MM.1S (cell line): Measurements from ENCODE around the gene RNU11.
"Not testable (repeated sequence)": the region's sequence is repeated elsewhere in the genome, so short reads cannot be mapped to it uniquely, and the experiment has no call there.

Source experiments
- DNase-seq: peaks from one replicate; pipeline ENCODE4 v3.0.0-alpha.2; 2015
- H2AFZ ChIP-seq: fragments of 300-600 bp; sonication (generic); 2 replicates; pipeline ENCODE4 v1.6.0; 2016; ENCODE audit warnings: antibody characterized with exemption, low read length
- H3F3A ChIP-seq: fragments of 300-600 bp; sonication (generic); 2 replicates; pipeline ENCODE4 v1.6.1; 2016; ENCODE audit warnings: mild to moderate bottlenecking, antibody characterized with exemption, low read length, moderate library complexity, mixed read lengths; ENCODE audit not compliant: insufficient read depth
- H3K27ac ChIP-seq: fragments of 300-600 bp; sonication (generic); 2 replicates; pipeline ENCODE4 v1.5.1; 2016; ENCODE audit warnings: mild to moderate bottlenecking, low read length
- H3K27me3 ChIP-seq: fragments of 300-600 bp; sonication (generic); replicated peaks from 2 replicates; pipeline ENCODE4 v1.6.0; 2016; ENCODE audit warnings: low read length; ENCODE audit not compliant: insufficient read depth
- H3K36me3 ChIP-seq: fragments of 300-600 bp; sonication (generic); replicated peaks from 2 replicates; pipeline ENCODE4 v1.6.1; 2016; ENCODE audit warnings: mild to moderate bottlenecking, low read length, mixed read lengths; ENCODE audit not compliant: insufficient read depth
- H3K4me1 ChIP-seq: fragments of 300-600 bp; sonication (generic); 2 replicates; pipeline ENCODE4 v1.6.1; 2016; ENCODE audit warnings: low read length, mixed read lengths
- H3K4me2 ChIP-seq: fragments of 300-600 bp; sonication (generic); 2 replicates; pipeline ENCODE4 v1.6.0; 2016; ENCODE audit warnings: low read depth, low read length
- H3K4me3 ChIP-seq: fragments of 300-600 bp; sonication (generic); 2 replicates; pipeline ENCODE4 v1.5.1; 2016; ENCODE audit warnings: low read length, mixed read lengths
- H3K79me2 ChIP-seq: fragments of 300-600 bp; sonication (generic); 2 replicates; pipeline ENCODE4 v1.6.1; 2016; ENCODE audit warnings: mixed run types, low read length, mixed read lengths
- H3K9ac ChIP-seq: fragments of 300-600 bp; sonication (generic); 2 replicates; pipeline ENCODE4 v1.6.1; 2016; ENCODE audit warnings: low read length, mixed read lengths
- H3K9me2 ChIP-seq: fragments of 300-600 bp; sonication (generic); replicated peaks from 2 replicates; pipeline ENCODE4 v1.6.1; 2016; ENCODE audit warnings: mild to moderate bottlenecking, low read length, mixed read lengths; ENCODE audit not compliant: insufficient read depth
- H3K9me3 ChIP-seq: fragments of 300-600 bp; sonication (generic); replicated peaks from 2 replicates; pipeline ENCODE4 v1.6.1; 2016; ENCODE audit warnings: mild to moderate bottlenecking, low read length, mixed read lengths; ENCODE audit not compliant: insufficient read depth
- H4K20me1 ChIP-seq: fragments of 300-600 bp; sonication (generic); 2 replicates; pipeline ENCODE4 v1.6.1; 2016; ENCODE audit warnings: mild to moderate bottlenecking, low read length, moderate library complexity, mixed read lengths; ENCODE audit not compliant: insufficient read depth
- EZH2 ChIP-seq: fragments of 300-600 bp; sonication (generic); optimal IDR thresholded peaks from 2 replicates; pipeline ENCODE3; 2017; ENCODE audit warnings: low read depth, mild to moderate bottlenecking, antibody characterized with exemption, low read length, mixed read lengths
- EZH2phosphoT487 ChIP-seq: fragments of 300-600 bp; sonication (generic); IDR thresholded peaks from 2 replicates; pipeline ENCODE4 v1.6.1; 2018; ENCODE audit warnings: antibody characterized with exemption, low read length
- TF ChIP-seq, protein P1 (sequence below): fragments of 300-600 bp; sonication (generic); IDR thresholded peaks from 2 replicates; pipeline ENCODE4 v1.5.1; 2016; ENCODE audit warnings: antibody characterized with exemption, low read length, mixed read lengths

The RNU11 gene

GRCh38 chr1:28671254-28671780 lies 22.9 kb downstream of the RNU11 start:
- Histone ChIP-seq H3F3A (peaks cover 14% of the 10 kb centered on the region), H3K4me1 (peaks cover 5% of the 10 kb centered on the region), H2AFZ (no peak overlapping the region), H3K9me3 (no peaks in the 10 kb centered on the region), H3K79me2 (peaks cover 61% of the 10 kb centered on the region), H3K4me3 (no peak overlapping the region), H3K27ac (no peak overlapping the region), H3K9ac (no peak overlapping the region), H3K27me3 (no peaks in the 10 kb centered on the region), H4K20me1 (no peaks in the 10 kb centered on the region), H3K9me2 (no peaks in the 10 kb centered on the region), H3K4me2 (no peak overlapping the region), H3K36me3 (no peaks in the 10 kb centered on the region)
- TF ChIP-seq, protein P1, sequence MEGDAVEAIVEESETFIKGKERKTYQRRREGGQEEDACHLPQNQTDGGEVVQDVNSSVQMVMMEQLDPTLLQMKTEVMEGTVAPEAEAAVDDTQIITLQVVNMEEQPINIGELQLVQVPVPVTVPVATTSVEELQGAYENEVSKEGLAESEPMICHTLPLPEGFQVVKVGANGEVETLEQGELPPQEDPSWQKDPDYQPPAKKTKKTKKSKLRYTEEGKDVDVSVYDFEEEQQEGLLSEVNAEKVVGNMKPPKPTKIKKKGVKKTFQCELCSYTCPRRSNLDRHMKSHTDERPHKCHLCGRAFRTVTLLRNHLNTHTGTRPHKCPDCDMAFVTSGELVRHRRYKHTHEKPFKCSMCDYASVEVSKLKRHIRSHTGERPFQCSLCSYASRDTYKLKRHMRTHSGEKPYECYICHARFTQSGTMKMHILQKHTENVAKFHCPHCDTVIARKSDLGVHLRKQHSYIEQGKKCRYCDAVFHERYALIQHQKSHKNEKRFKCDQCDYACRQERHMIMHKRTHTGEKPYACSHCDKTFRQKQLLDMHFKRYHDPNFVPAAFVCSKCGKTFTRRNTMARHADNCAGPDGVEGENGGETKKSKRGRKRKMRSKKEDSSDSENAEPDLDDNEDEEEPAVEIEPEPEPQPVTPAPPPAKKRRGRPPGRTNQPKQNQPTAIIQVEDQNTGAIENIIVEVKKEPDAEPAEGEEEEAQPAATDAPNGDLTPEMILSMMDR = no peak
- TF ChIP-seq EZH2phosphoT487 = no peak
- DNase-seq = no peak

DNA sequence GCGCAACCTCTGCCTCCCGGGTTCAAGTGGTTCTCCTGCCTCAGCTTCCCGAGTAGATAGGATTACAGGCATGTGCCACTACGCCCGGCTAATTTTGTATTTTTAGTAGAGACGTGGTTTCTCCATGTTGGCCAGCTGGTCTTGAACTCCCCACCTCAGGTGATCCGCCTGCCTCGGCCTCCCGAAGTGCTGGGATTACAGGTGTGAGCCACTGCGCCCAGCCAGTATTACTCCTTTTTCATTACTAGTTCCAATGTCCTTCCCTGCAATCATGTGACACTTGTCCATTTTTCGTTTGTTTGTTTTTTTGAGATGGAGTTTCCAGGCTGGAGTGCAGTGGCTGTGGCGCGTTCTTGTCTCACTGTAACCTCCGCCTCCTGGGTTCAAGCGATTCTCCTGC lies 24.6 kb downstream of the RNU11 start:
- H3K9me3 ChIP-seq, H3K4me1 ChIP-seq, H3K4me2 ChIP-seq, DNase-seq, H3K9me2 ChIP-seq, H3K4me3 ChIP-seq, H2AFZ ChIP-seq, H4K20me1 ChIP-seq, H3K27me3 ChIP-seq, H3K27ac ChIP-seq, H3K36me3 ChIP-seq, H3K9ac ChIP-seq: not testable (repeated sequence)
- peaks cover 69% of the 10 kb centered on the region for H3K79me2 ChIP-seq
- H3F3A ChIP-seq = peaks cover 13% of the 10 kb centered on the region

DNA sequence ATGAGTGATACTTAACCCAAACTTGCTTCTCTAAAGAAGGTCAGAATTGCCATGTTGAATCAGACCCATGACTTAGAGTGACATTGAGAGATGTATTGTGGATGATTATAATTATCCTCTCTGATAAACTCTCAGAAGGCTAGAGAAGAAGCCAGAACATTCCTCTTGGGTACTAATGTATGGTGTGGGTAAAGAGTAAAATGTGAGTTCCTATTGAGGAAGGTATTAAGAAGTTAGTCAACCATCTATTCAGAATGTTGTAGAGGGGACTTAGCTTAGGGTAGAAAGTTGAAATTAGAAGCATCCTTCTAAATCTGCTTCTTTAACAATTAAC lies 27.5 kb downstream of the RNU11 start:
- Histone ChIP-seq H3K36me3 (no peaks in the 10 kb centered on the region), H3K4me3 (no peak overlapping the region), H3K9me3 (no peaks in the 10 kb centered on the region), H3K4me1 (no peaks in the 10 kb centered on the region), H3K9me2 (no peaks in the 10 kb centered on the region), H3K9ac (no peak overlapping the region), H3K79me2 (peaks cover 54% of the 10 kb centered on the region), H3F3A (no peaks in the 10 kb centered on the region), H4K20me1 (no peaks in the 10 kb centered on the region), H3K27me3 (no peaks in the 10 kb centered on the region), H3K4me2 (no peak overlapping the region), H3K27ac (no peak overlapping the region), H2AFZ (no peak overlapping the region)
- no peak for TF ChIP-seq EZH2phosphoT487
- TF ChIP-seq EZH2 = no peak
- TF ChIP-seq, protein P1 = no peak
- DNase-seq = no peak

GRCh38 chr1:28680151-28680550 lies 31.8 kb downstream of the RNU11 start:
- Histone ChIP-seq H3K4me3 (no peak overlapping the region), H4K20me1 (no peaks in the 10 kb centered on the region), H3K9me3 (no peaks in the 10 kb centered on the region), H3K27ac (no peak overlapping the region), H3K9ac (no peak overlapping the region), H3K36me3 (no peaks in the 10 kb centered on the region; the same call in 1 of the 2 replicates), H3K9me2 (no peaks in the 10 kb centered on the region), H3K79me2 (peaks cover 43% of the 10 kb centered on the region), H3K4me2 (no peak overlapping the region), H3K27me3 (no peaks in the 10 kb centered on the region), H3F3A (no peaks in the 10 kb centered on the region), H3K4me1 (no peaks in the 10 kb centered on the region), H2AFZ (no peak overlapping the region)
- DNase-seq = no peak
- TF ChIP-seq EZH2 (no peak), EZH2phosphoT487 (no peak)
- TF ChIP-seq, protein P1 = no peak
